ENCODE data around the gene UNC45A.
"Not testable (repeated sequence)": the region's sequence is repeated elsewhere in the genome, so short reads cannot be mapped to it uniquely, and the experiment has no call there.

UNC45A gene

GRCh38 chr15:90893175-90894090, 41.7 kb upstream of the UNC45A start:
- Histone ChIP-seq H3K27me3 (ENCODE audit: control insufficient read depth in 1 of 2, insufficient read depth in 2 of 2, low read length in 2 of 2) (no peaks in the 10 kb centered on the region), H3K9me3 (ENCODE audit: low read length) (no peaks in the 10 kb centered on the region), H3K4me3 (ENCODE audit: low read depth in 1 of 2, low read length in 2 of 2) (no peak overlapping the region), H3K27ac (ENCODE audit: low read depth, low read length) (no peak overlapping the region), H3K4me1 (ENCODE audit: insufficient read depth, low read length) (no peaks in the 10 kb centered on the region), H3K9ac (ENCODE audit: low read length) (no peak overlapping the region), H3K36me3 (ENCODE audit: insufficient read depth, low read length) (peaks cover 56% of the 10 kb centered on the region)

- Histone ChIP-seq H3K36me3 (ENCODE audit: insufficient read depth, low read length) (peaks cover 52% of the 10 kb centered on the region), H3K4me3 (ENCODE audit: low read depth in 1 of 2, low read length in 2 of 2) (no peak overlapping the region), H3K9ac (ENCODE audit: low read length) (no peak overlapping the region), H3K27me3 (ENCODE audit: control insufficient read depth in 1 of 2, insufficient read depth in 2 of 2, low read length in 2 of 2) (no peaks in the 10 kb centered on the region), H3K27ac (ENCODE audit: low read depth, low read length) (no peak overlapping the region), H3K4me1 (ENCODE audit: insufficient read depth, low read length) (no peaks in the 10 kb centered on the region), H3K9me3 (ENCODE audit: low read length) (no peaks in the 10 kb centered on the region)
Observed at GRCh38 chr15:90895571-90896117, 39.4 kb upstream of the UNC45A start.

- not testable (repeated sequence) for H3K4me3 ChIP-seq (ENCODE audit: low read depth in 1 of 2, low read length in 2 of 2); H3K9ac ChIP-seq (ENCODE audit: low read length); H3K4me1 ChIP-seq (ENCODE audit: insufficient read depth, low read length); H3K27me3 ChIP-seq (ENCODE audit: control insufficient read depth in 1 of 2, insufficient read depth in 2 of 2, low read length in 2 of 2); H3K27ac ChIP-seq (ENCODE audit: low read depth, low read length); H3K9me3 ChIP-seq (ENCODE audit: low read length)
- H3K36me3 ChIP-seq (ENCODE audit: insufficient read depth, low read length) = peaks cover 37% of the 10 kb centered on the region
Observed at GRCh38 chr15:90897131-90897655, 37.9 kb upstream of the UNC45A start.

GRCh38 chr15:90901175-90902039, 33.7 kb upstream of the UNC45A start:
- H3K9ac ChIP-seq (ENCODE audit: low read length) = peak overlapping the region; percentile 78
- H3K4me3 ChIP-seq (ENCODE audit: low read depth in 1 of 2, low read length in 2 of 2) = peak overlapping the region in 1 of 2 donors; percentile 83
- peaks cover 21% of the 10 kb centered on the region for H3K36me3 ChIP-seq (ENCODE audit: insufficient read depth, low read length)

GRCh38 chr15:90902040-90902839, 32.8 kb upstream of the UNC45A start:
- Histone ChIP-seq H3K27ac (ENCODE audit: low read depth, low read length) (peak overlapping the region; percentile 98), H3K9me3 (ENCODE audit: low read length) (no peaks in the 10 kb centered on the region), H3K4me3 (ENCODE audit: low read depth in 1 of 2, low read length in 2 of 2) (peak overlapping the region in 1 of 2 donors; percentile 83), H3K27me3 (ENCODE audit: control insufficient read depth in 1 of 2, insufficient read depth in 2 of 2, low read length in 2 of 2) (no peaks in the 10 kb centered on the region), H3K4me1 (ENCODE audit: insufficient read depth, low read length) (peaks cover 16% of the 10 kb centered on the region), H3K36me3 (ENCODE audit: insufficient read depth, low read length) (peaks cover 26% of the 10 kb centered on the region), H3K9ac (ENCODE audit: low read length) (peak overlapping the region; percentile 78)

More at GRCh38 chr15:90901175-90902039, 33.7 kb upstream of the UNC45A start:
- Histone ChIP-seq H3K27me3 (ENCODE audit: control insufficient read depth in 1 of 2, insufficient read depth in 2 of 2, low read length in 2 of 2) (no peaks in the 10 kb centered on the region), H3K27ac (ENCODE audit: low read depth, low read length) (peak overlapping the region; percentile 98), H3K9me3 (ENCODE audit: low read length) (no peaks in the 10 kb centered on the region), H3K4me1 (ENCODE audit: insufficient read depth, low read length) (peaks cover 16% of the 10 kb centered on the region)

GRCh38 chr15:90902840-90903732, 32.0 kb upstream of the UNC45A start, which contains the start of gene MAN2A2:
Gene MAN2A2, plus strand, starts transcription at chr15:90903302. Its CDS starts 906 bp downstream, at chr15:90904208.
- Histone ChIP-seq H3K4me3 (ENCODE audit: low read depth in 1 of 2, low read length in 2 of 2) (peak within 1 kb of the TSS; percentile 83 to 96), H3K27ac (ENCODE audit: low read depth, low read length) (peak within 1 kb of the TSS; percentile 98), H3K9ac (ENCODE audit: low read length) (peak within 1 kb of the TSS; percentile 78), H3K9me3 (ENCODE audit: low read length) (no peaks in the 10 kb centered on the region), H3K27me3 (ENCODE audit: control insufficient read depth in 1 of 2, insufficient read depth in 2 of 2, low read length in 2 of 2) (no peaks in the 10 kb centered on the region), H3K36me3 (ENCODE audit: insufficient read depth, low read length) (peaks cover 35% of the 10 kb centered on the region), H3K4me1 (ENCODE audit: insufficient read depth, low read length) (peaks cover 16% of the 10 kb centered on the region)

GRCh38 chr15:90903733-90904536, 31.1 kb upstream of the UNC45A start:
- Histone ChIP-seq H3K4me1 (ENCODE audit: insufficient read depth, low read length) (peaks cover 16% of the 10 kb centered on the region), H3K36me3 (ENCODE audit: insufficient read depth, low read length) (peaks cover 37% of the 10 kb centered on the region), H3K27ac (ENCODE audit: low read depth, low read length) (peak overlapping the region; percentile 98), H3K4me3 (ENCODE audit: low read depth in 1 of 2, low read length in 2 of 2) (peak overlapping the region; percentile 66 to 96), H3K9ac (ENCODE audit: low read length) (peak overlapping the region; percentile 65), H3K27me3 (ENCODE audit: control insufficient read depth in 1 of 2, insufficient read depth in 2 of 2, low read length in 2 of 2) (no peaks in the 10 kb centered on the region), H3K9me3 (ENCODE audit: low read length) (no peaks in the 10 kb centered on the region)

GRCh38 chr15:90904746-90905145, 30.3 kb upstream of the UNC45A start:
- peaks cover 16% of the 10 kb centered on the region for H3K4me1 ChIP-seq (ENCODE audit: insufficient read depth, low read length)

GRCh38 chr15:90905306-90906180, 29.5 kb upstream of the UNC45A start:
- H3K9me3 ChIP-seq (ENCODE audit: low read length) = no peaks in the 10 kb centered on the region
- no peaks in the 10 kb centered on the region for H3K27me3 ChIP-seq (ENCODE audit: control insufficient read depth in 1 of 2, insufficient read depth in 2 of 2, low read length in 2 of 2)
- H3K27ac ChIP-seq (ENCODE audit: low read depth, low read length) = no peak overlapping the region
- peaks cover 16% of the 10 kb centered on the region for H3K4me1 ChIP-seq (ENCODE audit: insufficient read depth, low read length)
- no peak overlapping the region for H3K4me3 ChIP-seq (ENCODE audit: low read depth in 1 of 2, low read length in 2 of 2)
- peaks cover 53% of the 10 kb centered on the region for H3K36me3 ChIP-seq (ENCODE audit: insufficient read depth, low read length)
- H3K9ac ChIP-seq (ENCODE audit: low read length) = no peak overlapping the region

More at GRCh38 chr15:90904746-90905145, 30.3 kb upstream of the UNC45A start:
- Histone ChIP-seq H3K27me3 (ENCODE audit: control insufficient read depth in 1 of 2, insufficient read depth in 2 of 2, low read length in 2 of 2) (no peaks in the 10 kb centered on the region), H3K36me3 (ENCODE audit: insufficient read depth, low read length) (peaks cover 45% of the 10 kb centered on the region), H3K9me3 (ENCODE audit: low read length) (no peaks in the 10 kb centered on the region), H3K27ac (ENCODE audit: low read depth, low read length) (no peak overlapping the region), H3K9ac (ENCODE audit: low read length) (no peak overlapping the region), H3K4me3 (ENCODE audit: low read depth in 1 of 2, low read length in 2 of 2) (no peak overlapping the region)

All from muscle layer of colon (tissue), 2 donors.